ENCODE data around the gene DNAJC18.

GRCh38 chr5:139396691-139397090 is 42.6 kb downstream of the DNAJC18 start:
- TF ChIP-seq CTCF (IDR thresholded peaks at IDR 0.05) (no peak), POLR2A (IDR thresholded peaks at IDR 0.05) (no peak)

Measured in vagina (tissue), 2 donors.